ENCODE measurements around the gene ACY1. TPM values are rescaled to one million over a fixed set of nuclear protein-coding genes. Genes with fewer than 3 reads are reported as not detected.

The ACY1 gene
- polyA plus RNA-seq, 1 of the 3 experiments (the other 2 are of a cell fraction) = 93.0 TPM

GRCh38 chr3:51984269-51984647 is 923 bp downstream of the ACY1 start:
- H3K9me2 ChIP-seq = no peaks in the 10 kb centered on the region
- H3K9me3 ChIP-seq = no peaks in the 10 kb centered on the region
- DNase-seq = no peak
- H3K27me3 ChIP-seq (ENCODE audit: insufficient read depth) = no peaks in the 10 kb centered on the region
- H3K79me2 ChIP-seq (ENCODE audit: insufficient read depth) = peaks cover 40% of the 10 kb centered on the region
- H3K4me1 ChIP-seq (ENCODE audit: control insufficient read depth in 1 of 2, insufficient read depth in 2 of 2, low read depth in 1 of 2, low read length in 1 of 2) = peaks cover 5 to 21% of the 10 kb centered on the region in 2 experiments; a peak in 3 of 4 replicates
- peak overlapping the region; percentile 97 for H3K4me2 ChIP-seq
- H4K20me1 ChIP-seq (ENCODE audit: insufficient read depth) = no peaks in the 10 kb centered on the region
- H3K4me3 ChIP-seq (ENCODE audit: low read depth in 2 of 2, low read length in 1 of 2) = peak overlapping the region in 1 of 2 experiments; percentile 90; a peak in 2 of 4 replicates
- CTCF ChIA-PET = interaction anchor here (0.6 to 4.8 kb wide), 9 partner anchors 10 to 160 kb away, joined by 3 to 45 read pairs (median 5); partner anchors contain the start of genes ABHD14A, ABHD14B, PARP3 and PCBP4
- H3F3A ChIP-seq (replicated peaks; ENCODE audit: insufficient read depth) = peaks cover 20% of the 10 kb centered on the region
- H3K36me3 ChIP-seq (replicated peaks in 1 of 2; ENCODE audit: control insufficient read depth in 1 of 2, insufficient read depth in 2 of 2, low read length in 1 of 2) = peaks cover 0 to 5% of the 10 kb centered on the region in 2 experiments
- H3K9ac ChIP-seq = no peak overlapping the region
- peak overlapping the region in 1 of 2 experiments; percentile 2; a peak in 2 of 4 replicates for H3K27ac ChIP-seq (ENCODE audit: low read depth in 2 of 2, low read length in 1 of 2)
- H2AFZ ChIP-seq (ENCODE audit: low read depth) = no peak overlapping the region
- POLR2A ChIA-PET = interaction anchor here (0.7 to 4.3 kb wide), 7 partner anchors 9 to 171 kb away, joined by 3 to 42 read pairs (median 4); partner anchors contain the start of genes ABHD14B, PARP3, POC1A and RPL29
- TF ChIP-seq TCF12 (IDR thresholded peaks at IDR 0.05) (no peak), RXRA (IDR thresholded peaks at IDR 0.05; ENCODE audit: borderline replicate concordance, low read depth) (no peak), TEAD4 (IDR thresholded peaks at IDR 0.05; ENCODE audit: borderline replicate concordance, insufficient read depth) (no peak), USF2 (IDR thresholded peaks at IDR 0.05; ENCODE audit: borderline replicate concordance, low read depth, low read length) (no peak), IRF3 (IDR thresholded peaks at IDR 0.05; ENCODE audit: low read depth, low read length) (no peak), EP300 (IDR thresholded peaks at IDR 0.05; ENCODE audit: borderline replicate concordance in 1 of 2, low read depth in 1 of 2, low read length in 1 of 2) (no peak)

GRCh38 chr3:51985063-51985462 is 1.7 kb downstream of the ACY1 start:
- Histone ChIP-seq H3K4me3 (ENCODE audit: low read depth in 2 of 2, low read length in 1 of 2) (no peak overlapping the region), H3K9me3 (no peaks in the 10 kb centered on the region), H3K27ac (ENCODE audit: low read depth in 2 of 2, low read length in 1 of 2) (no peak overlapping the region), H2AFZ (ENCODE audit: low read depth) (no peak overlapping the region), H3K36me3 (replicated peaks in 1 of 2; ENCODE audit: control insufficient read depth in 1 of 2, insufficient read depth in 2 of 2, low read length in 1 of 2) (peaks cover 0 to 4% of the 10 kb centered on the region in 2 experiments), H3K4me2 (no peak overlapping the region), H3F3A (replicated peaks; ENCODE audit: insufficient read depth) (peaks cover 28% of the 10 kb centered on the region), H3K79me2 (ENCODE audit: insufficient read depth) (peaks cover 37% of the 10 kb centered on the region), H3K4me1 (ENCODE audit: control insufficient read depth in 1 of 2, insufficient read depth in 2 of 2, low read depth in 1 of 2, low read length in 1 of 2) (peaks cover 5 to 23% of the 10 kb centered on the region in 2 experiments; a peak in 3 of 4 replicates), H4K20me1 (ENCODE audit: insufficient read depth) (no peaks in the 10 kb centered on the region), H3K27me3 (ENCODE audit: insufficient read depth) (no peaks in the 10 kb centered on the region), H3K9me2 (no peaks in the 10 kb centered on the region), H3K9ac (no peak overlapping the region)
- DNase-seq = no peak
- POLR2A ChIA-PET = interaction anchor here (0.7 to 1.3 kb wide), 2 partner anchors 16 to 170 kb away, joined by 3 to 4 read pairs; partner anchors contain the start of gene POC1A
- TF ChIP-seq TCF12 (IDR thresholded peaks at IDR 0.05) (no peak), ZBTB33 (IDR thresholded peaks at IDR 0.05; ENCODE audit: borderline replicate concordance, low read depth) (no peak), YY1 (IDR thresholded peaks at IDR 0.05; ENCODE audit: low read depth) (no peak), GATA2 (CRISPR knock-in tag; IDR thresholded peaks at IDR 0.05) (no peak), USF1 (IDR thresholded peaks at IDR 0.05; ENCODE audit: borderline replicate concordance, low read depth) (no peak), RCOR1 (IDR thresholded peaks at IDR 0.05; ENCODE audit: low read length) (no peak), RAD21 (IDR thresholded peaks at IDR 0.05; ENCODE audit: low read length) (no peak), EZH2phosphoT487 (IDR thresholded peaks at IDR 0.05; ENCODE audit: borderline replicate concordance, low read depth) (no peak), FOXM1 (IDR thresholded peaks at IDR 0.05; ENCODE audit: low read depth) (no peak), MAX (IDR thresholded peaks at IDR 0.05; ENCODE audit: low read depth) (no peak), MXI1 (IDR thresholded peaks at IDR 0.05; ENCODE audit: low read depth, low read length) (no peak), TAF1 (IDR thresholded peaks at IDR 0.05; ENCODE audit: borderline replicate concordance, low read depth, low read length) (no peak), NFIC (IDR thresholded peaks at IDR 0.05; ENCODE audit: borderline replicate concordance) (no peak), FOXJ3 (CRISPR knock-in tag; IDR thresholded peaks at IDR 0.05) (no peak)
- CTCF ChIA-PET = interaction anchor here (0.6 to 4.8 kb wide), 7 partner anchors 10 to 159 kb away, joined by 3 to 45 read pairs (median 5); partner anchors contain the start of genes ABHD14A, ABHD14B and PARP3
- 93% methylated on average over 3 of the region's 6 CpGs for WGBS (ENCODE audit: low lambda C conversion rate)
